KOPT-K1 (cell line): ENCODE measurements around the gene SLC2A13.
"Not testable (repeated sequence)": the region's sequence is repeated elsewhere in the genome, so short reads cannot be mapped to it uniquely, and the experiment has no call there.

Experiments used
- H3K27ac ChIP-seq: fragments of 200-600 bp; sonication (generic); 2 replicates; pipeline ENCODE4 v1.5.1; 2016; ENCODE audit warnings: antibody characterized with exemption, mild to moderate bottlenecking, low read depth, low read length; ENCODE audit not compliant: poor library complexity, severe bottlenecking
- H3K36me3 ChIP-seq: fragments of 200-600 bp; sonication (generic); 2 replicates; pipeline ENCODE4 v1.5.1; 2017; ENCODE audit warnings: antibody characterized with exemption, mild to moderate bottlenecking, low read length, moderate library complexity; ENCODE audit not compliant: insufficient read depth
- H3K9me3 ChIP-seq: fragments of 200-600 bp; sonication (generic); 2 replicates; pipeline ENCODE4 v1.5.1; 2017; ENCODE audit warnings: antibody characterized with exemption, low read length, mild to moderate bottlenecking; ENCODE audit not compliant: insufficient read depth, poor library complexity, severe bottlenecking

The SLC2A13 gene

GRCh38 chr12:39831587-39832315 is 274.1 kb downstream of the SLC2A13 start:
- Histone ChIP-seq H3K36me3 (no peaks in the 10 kb centered on the region), H3K27ac (no peak overlapping the region), H3K9me3 (no peaks in the 10 kb centered on the region)

GRCh38 chr12:39830852-39831520 is 274.9 kb downstream of the SLC2A13 start:
- Histone ChIP-seq H3K27ac (no peak overlapping the region), H3K36me3 (no peaks in the 10 kb centered on the region), H3K9me3 (no peaks in the 10 kb centered on the region)

- no peaks in the 10 kb centered on the region for H3K36me3 ChIP-seq
- no peak overlapping the region for H3K27ac ChIP-seq
- H3K9me3 ChIP-seq, result no peaks in the 10 kb centered on the region
Measured at GRCh38 chr12:39830171-39830570, 275.7 kb downstream of the SLC2A13 start.

GRCh38 chr12:39824505-39825212 is 281.2 kb downstream of the SLC2A13 start:
- H3K27ac ChIP-seq, result no peak overlapping the region
- no peaks in the 10 kb centered on the region for H3K9me3 ChIP-seq
- no peaks in the 10 kb centered on the region for H3K36me3 ChIP-seq

GRCh38 chr12:39816671-39817185 is 289.2 kb downstream of the SLC2A13 start:
- no peak overlapping the region for H3K27ac ChIP-seq
- no peaks in the 10 kb centered on the region for H3K36me3 ChIP-seq
- no peaks in the 10 kb centered on the region for H3K9me3 ChIP-seq

- Histone ChIP-seq H3K36me3 (no peaks in the 10 kb centered on the region), H3K9me3 (no peaks in the 10 kb centered on the region), H3K27ac (no peak overlapping the region)
Measured at GRCh38 chr12:39815746-39816145, 290.1 kb downstream of the SLC2A13 start.

GRCh38 chr12:39814626-39815025 is 291.3 kb downstream of the SLC2A13 start:
- no peaks in the 10 kb centered on the region for H3K36me3 ChIP-seq
- no peak overlapping the region for H3K27ac ChIP-seq
- no peaks in the 10 kb centered on the region for H3K9me3 ChIP-seq

- H3K36me3 ChIP-seq, result no peaks in the 10 kb centered on the region
- H3K9me3 ChIP-seq, result no peaks in the 10 kb centered on the region
- H3K27ac ChIP-seq, result no peak overlapping the region
Measured at GRCh38 chr12:39813776-39814175, 292.1 kb downstream of the SLC2A13 start.

GRCh38 chr12:39812456-39812855 is 293.4 kb downstream of the SLC2A13 start:
- not testable (repeated sequence) for H3K36me3 ChIP-seq, H3K27ac ChIP-seq, H3K9me3 ChIP-seq

GRCh38 chr12:39807043-39807442 is 298.8 kb downstream of the SLC2A13 start:
- no peaks in the 10 kb centered on the region for H3K36me3 ChIP-seq
- no peaks in the 10 kb centered on the region for H3K9me3 ChIP-seq
- H3K27ac ChIP-seq, result no peak overlapping the region

- Histone ChIP-seq H3K36me3 (no peaks in the 10 kb centered on the region), H3K9me3 (no peaks in the 10 kb centered on the region), H3K27ac (no peak overlapping the region)
Measured at GRCh38 chr12:39805651-39806050, 300.2 kb downstream of the SLC2A13 start.

- Histone ChIP-seq H3K27ac (no peak overlapping the region), H3K36me3 (no peaks in the 10 kb centered on the region), H3K9me3 (no peaks in the 10 kb centered on the region)
Measured at GRCh38 chr12:39804898-39805297, 301.0 kb downstream of the SLC2A13 start.

GRCh38 chr12:39804479-39804878 is 301.4 kb downstream of the SLC2A13 start:
- Histone ChIP-seq H3K36me3 (no peaks in the 10 kb centered on the region), H3K27ac (no peak overlapping the region), H3K9me3 (no peaks in the 10 kb centered on the region)

GRCh38 chr12:39803151-39803550 is 302.7 kb downstream of the SLC2A13 start:
- Histone ChIP-seq H3K27ac (no peak overlapping the region), H3K36me3 (no peaks in the 10 kb centered on the region)

GRCh38 chr12:39798977-39799376 is 306.9 kb downstream of the SLC2A13 start:
- no peaks in the 10 kb centered on the region for H3K36me3 ChIP-seq
- H3K9me3 ChIP-seq, result no peaks in the 10 kb centered on the region
- H3K27ac ChIP-seq, result no peak overlapping the region

More at GRCh38 chr12:39803151-39803550, 302.7 kb downstream of the SLC2A13 start:
- no peaks in the 10 kb centered on the region for H3K9me3 ChIP-seq
